IPS-11a (cell line): Measurements from ENCODE around the gene GABRP.
"Not testable (repeated sequence)": the region's sequence is repeated elsewhere in the genome, so short reads cannot be mapped to it uniquely, and the experiment has no call there.

Experiments
- H3K4me3 ChIP-seq: one replicate; pipeline ENCODE4 v1.5.1; 2013; ENCODE audit warnings: low read depth, low read length, control low read depth

GABRP gene

GRCh38 chr5:170791325-170791954 lies 7.9 kb downstream of the GABRP start:
- H3K4me3 ChIP-seq, result no peak overlapping the region

GRCh38 chr5:170792878-170793277 lies 9.4 kb downstream of the GABRP start:
- H3K4me3 ChIP-seq, result no peak overlapping the region

- H3K4me3 ChIP-seq, result no peak overlapping the region
Observed at GRCh38 chr5:170795154-170795553, 11.6 kb downstream of the GABRP start.

GRCh38 chr5:170805666-170806065 lies 22.1 kb downstream of the GABRP start:
- no peak overlapping the region for H3K4me3 ChIP-seq

GRCh38 chr5:170809551-170809950 lies 26.0 kb downstream of the GABRP start:
- no peak overlapping the region for H3K4me3 ChIP-seq

GRCh38 chr5:170811719-170812118 lies 28.2 kb downstream of the GABRP start:
- no peak overlapping the region for H3K4me3 ChIP-seq

- H3K4me3 ChIP-seq, result no peak overlapping the region
Observed at GRCh38 chr5:170813231-170813630, 29.7 kb downstream of the GABRP start.

- no peak overlapping the region for H3K4me3 ChIP-seq
Observed at GRCh38 chr5:170817195-170817594, 33.7 kb downstream of the GABRP start.

GRCh38 chr5:170818232-170818631 lies 34.7 kb downstream of the GABRP start:
- H3K4me3 ChIP-seq, result no peak overlapping the region

- H3K4me3 ChIP-seq, result no peak overlapping the region
Observed at GRCh38 chr5:170819824-170820223, 36.3 kb downstream of the GABRP start.

GRCh38 chr5:170821257-170821800 lies 37.8 kb downstream of the GABRP start:
- no peak overlapping the region for H3K4me3 ChIP-seq

- no peak overlapping the region for H3K4me3 ChIP-seq
Observed at GRCh38 chr5:170826117-170826516, 42.6 kb downstream of the GABRP start.

GRCh38 chr5:170832241-170832640 lies 48.7 kb downstream of the GABRP start:
- H3K4me3 ChIP-seq, result no peak overlapping the region

- H3K4me3 ChIP-seq, result not testable (repeated sequence)
Observed at GRCh38 chr5:170833981-170834380, 50.5 kb downstream of the GABRP start.

- no peak overlapping the region for H3K4me3 ChIP-seq
Observed at GRCh38 chr5:170836226-170836625, 52.7 kb downstream of the GABRP start.

- no peak overlapping the region for H3K4me3 ChIP-seq
Observed at GRCh38 chr5:170843870-170844269, 60.3 kb downstream of the GABRP start.

GRCh38 chr5:170844651-170845050 lies 61.1 kb downstream of the GABRP start:
- H3K4me3 ChIP-seq, result no peak overlapping the region

GRCh38 chr5:170846416-170846815 lies 62.9 kb downstream of the GABRP start:
- no peak overlapping the region for H3K4me3 ChIP-seq

GRCh38 chr5:170846846-170847245 lies 63.3 kb downstream of the GABRP start:
- H3K4me3 ChIP-seq, result no peak overlapping the region

GRCh38 chr5:170848033-170848432 lies 64.5 kb downstream of the GABRP start:
- no peak overlapping the region for H3K4me3 ChIP-seq

- H3K4me3 ChIP-seq, result no peak overlapping the region
Observed at GRCh38 chr5:170849374-170849773, 65.8 kb downstream of the GABRP start.

- no peak overlapping the region for H3K4me3 ChIP-seq
Observed at GRCh38 chr5:170854566-170854965, 71.0 kb downstream of the GABRP start.

- H3K4me3 ChIP-seq, result no peak overlapping the region
Observed at GRCh38 chr5:170857066-170857465, 73.5 kb downstream of the GABRP start.
